Measurements from ENCODE around the gene OSBPL9.
"Not testable (repeated sequence)": the region's sequence is repeated elsewhere in the genome, so short reads cannot be mapped to it uniquely, and the experiment has no call there.

OSBPL9 gene

GRCh38 chr1:51717842-51718241, 101.0 kb downstream of the OSBPL9 start:
- Histone ChIP-seq H3K27me3 (ENCODE audit: insufficient read depth, low read length) (no peaks in the 10 kb centered on the region), H3K9me3 (ENCODE audit: low read length) (no peaks in the 10 kb centered on the region), H3K4me1 (ENCODE audit: insufficient read depth, low read length) (no peaks in the 10 kb centered on the region), H3K36me3 (ENCODE audit: insufficient read depth, low read length) (no peaks in the 10 kb centered on the region), H3K4me3 (ENCODE audit: low read length) (no peak overlapping the region), H2AFZ (ENCODE audit: low read depth, low read length) (no peak overlapping the region)

GRCh38 chr1:51719146-51719545, 102.3 kb downstream of the OSBPL9 start:
- no peaks in the 10 kb centered on the region for H3K36me3 ChIP-seq (ENCODE audit: insufficient read depth, low read length)

GRCh38 chr1:51724797-51725196, 107.9 kb downstream of the OSBPL9 start:
- Histone ChIP-seq H2AFZ (ENCODE audit: low read depth, low read length) (no peak overlapping the region), H3K4me1 (ENCODE audit: insufficient read depth, low read length) (peaks cover 6% of the 10 kb centered on the region), H3K36me3 (ENCODE audit: insufficient read depth, low read length) (no peaks in the 10 kb centered on the region), H3K4me3 (ENCODE audit: low read length) (no peak overlapping the region), H3K9me3 (ENCODE audit: low read length) (no peaks in the 10 kb centered on the region), H3K27me3 (ENCODE audit: insufficient read depth, low read length) (no peaks in the 10 kb centered on the region)

More at GRCh38 chr1:51719146-51719545, 102.3 kb downstream of the OSBPL9 start:
- Histone ChIP-seq H3K4me3 (ENCODE audit: low read length) (no peak overlapping the region), H3K9me3 (ENCODE audit: low read length) (no peaks in the 10 kb centered on the region), H2AFZ (ENCODE audit: low read depth, low read length) (no peak overlapping the region), H3K4me1 (ENCODE audit: insufficient read depth, low read length) (no peaks in the 10 kb centered on the region), H3K27me3 (ENCODE audit: insufficient read depth, low read length) (no peaks in the 10 kb centered on the region)

- H3K4me3 ChIP-seq (ENCODE audit: low read length): no peak overlapping the region
- no peak overlapping the region for H2AFZ ChIP-seq (ENCODE audit: low read depth, low read length)
- H3K27me3 ChIP-seq (ENCODE audit: insufficient read depth, low read length): no peaks in the 10 kb centered on the region
- H3K9me3 ChIP-seq (ENCODE audit: low read length): no peaks in the 10 kb centered on the region
- H3K36me3 ChIP-seq (ENCODE audit: insufficient read depth, low read length): no peaks in the 10 kb centered on the region
- H3K4me1 ChIP-seq (ENCODE audit: insufficient read depth, low read length): peaks cover 12% of the 10 kb centered on the region
Measured at GRCh38 chr1:51726051-51726450, 109.2 kb downstream of the OSBPL9 start.

- Histone ChIP-seq H3K27me3 (ENCODE audit: insufficient read depth, low read length) (no peaks in the 10 kb centered on the region), H2AFZ (ENCODE audit: low read depth, low read length) (no peak overlapping the region), H3K36me3 (ENCODE audit: insufficient read depth, low read length) (no peaks in the 10 kb centered on the region), H3K4me1 (ENCODE audit: insufficient read depth, low read length) (peaks cover 15% of the 10 kb centered on the region), H3K9me3 (ENCODE audit: low read length) (no peaks in the 10 kb centered on the region), H3K4me3 (ENCODE audit: low read length) (no peak overlapping the region)
Measured at GRCh38 chr1:51726544-51727225, 109.8 kb downstream of the OSBPL9 start.

- no peaks in the 10 kb centered on the region for H3K36me3 ChIP-seq (ENCODE audit: insufficient read depth, low read length)
- no peak overlapping the region for H3K4me3 ChIP-seq (ENCODE audit: low read length)
- peaks cover 17% of the 10 kb centered on the region for H3K4me1 ChIP-seq (ENCODE audit: insufficient read depth, low read length)
- no peak overlapping the region for H2AFZ ChIP-seq (ENCODE audit: low read depth, low read length)
- H3K9me3 ChIP-seq (ENCODE audit: low read length): no peaks in the 10 kb centered on the region
- no peaks in the 10 kb centered on the region for H3K27me3 ChIP-seq (ENCODE audit: insufficient read depth, low read length)
Measured at GRCh38 chr1:51727366-51727765, 110.5 kb downstream of the OSBPL9 start.

- Histone ChIP-seq H3K27me3 (ENCODE audit: insufficient read depth, low read length) (no peaks in the 10 kb centered on the region), H3K36me3 (ENCODE audit: insufficient read depth, low read length) (no peaks in the 10 kb centered on the region), H3K4me3 (ENCODE audit: low read length) (peak overlapping the region; percentile 92), H3K4me1 (ENCODE audit: insufficient read depth, low read length) (peaks cover 17% of the 10 kb centered on the region), H3K9me3 (ENCODE audit: low read length) (no peaks in the 10 kb centered on the region), H2AFZ (ENCODE audit: low read depth, low read length) (peak overlapping the region; percentile 95)
Measured at GRCh38 chr1:51728611-51729155, 111.8 kb downstream of the OSBPL9 start.

- Histone ChIP-seq H3K9me3 (ENCODE audit: low read length) (no peaks in the 10 kb centered on the region), H3K4me3 (ENCODE audit: low read length) (peak overlapping the region; percentile 92), H3K4me1 (ENCODE audit: insufficient read depth, low read length) (peaks cover 17% of the 10 kb centered on the region), H3K36me3 (ENCODE audit: insufficient read depth, low read length) (no peaks in the 10 kb centered on the region), H3K27me3 (ENCODE audit: insufficient read depth, low read length) (no peaks in the 10 kb centered on the region), H2AFZ (ENCODE audit: low read depth, low read length) (peak overlapping the region; percentile 95)
Measured at GRCh38 chr1:51729156-51729823, 112.4 kb downstream of the OSBPL9 start.

- H3K27me3 ChIP-seq (ENCODE audit: insufficient read depth, low read length): no peaks in the 10 kb centered on the region
- H3K4me1 ChIP-seq (ENCODE audit: insufficient read depth, low read length): peaks cover 17% of the 10 kb centered on the region
- H3K9me3 ChIP-seq (ENCODE audit: low read length): no peaks in the 10 kb centered on the region
- H3K36me3 ChIP-seq (ENCODE audit: insufficient read depth, low read length): no peaks in the 10 kb centered on the region
- H3K4me3 ChIP-seq (ENCODE audit: low read length): peak overlapping the region; percentile 92
- peak overlapping the region; percentile 95 for H2AFZ ChIP-seq (ENCODE audit: low read depth, low read length)
Measured at GRCh38 chr1:51729824-51730301, 113.0 kb downstream of the OSBPL9 start.

GRCh38 chr1:51731998-51732397, 115.1 kb downstream of the OSBPL9 start:
- Histone ChIP-seq H3K9me3 (ENCODE audit: low read length) (no peaks in the 10 kb centered on the region), H3K27me3 (ENCODE audit: insufficient read depth, low read length) (no peaks in the 10 kb centered on the region), H2AFZ (ENCODE audit: low read depth, low read length) (no peak overlapping the region), H3K4me3 (ENCODE audit: low read length) (no peak overlapping the region), H3K4me1 (ENCODE audit: insufficient read depth, low read length) (peaks cover 23% of the 10 kb centered on the region), H3K36me3 (ENCODE audit: insufficient read depth, low read length) (no peaks in the 10 kb centered on the region)

- Histone ChIP-seq H3K4me3 (ENCODE audit: low read length) (no peak overlapping the region), H3K9me3 (ENCODE audit: low read length) (no peaks in the 10 kb centered on the region), H3K27me3 (ENCODE audit: insufficient read depth, low read length) (no peaks in the 10 kb centered on the region), H3K36me3 (ENCODE audit: insufficient read depth, low read length) (no peaks in the 10 kb centered on the region), H3K4me1 (ENCODE audit: insufficient read depth, low read length) (peaks cover 23% of the 10 kb centered on the region), H2AFZ (ENCODE audit: low read depth, low read length) (no peak overlapping the region)
Measured at GRCh38 chr1:51732701-51733425, 116.0 kb downstream of the OSBPL9 start.

GRCh38 chr1:51733426-51733774, 116.5 kb downstream of the OSBPL9 start:
- not testable (repeated sequence) for H3K27me3 ChIP-seq (ENCODE audit: insufficient read depth, low read length); H3K9me3 ChIP-seq (ENCODE audit: low read length); H2AFZ ChIP-seq (ENCODE audit: low read depth, low read length); H3K4me3 ChIP-seq (ENCODE audit: low read length); H3K36me3 ChIP-seq (ENCODE audit: insufficient read depth, low read length)
- H3K4me1 ChIP-seq (ENCODE audit: insufficient read depth, low read length): peaks cover 23% of the 10 kb centered on the region

Data from neuron (in vitro differentiated cells).